Measurements from ENCODE around the gene RTN4R. TPM values are rescaled to one million over a fixed set of nuclear protein-coding genes. Genes with fewer than 3 reads are reported as not detected.
"Not testable (repeated sequence)": the region's sequence is repeated elsewhere in the genome, so short reads cannot be mapped to it uniquely, and the experiment has no call there.

RTN4R gene
- total and polyA plus RNA-seq, 2 experiments from 2014 or later = 5.2 to 5.3 TPM

GRCh38 chr22:20267441-20268278 is 458 bp downstream of the RTN4R start:
- DNase-seq (ENCODE audit: low read depth in 1 of 2, low spot score in 1 of 2) = peak in 1 of 2 donors; percentile 34
- Histone ChIP-seq H3K9me3 (ENCODE audit: low read depth) (no peaks in the 10 kb centered on the region), H3K27ac (no peak overlapping the region), H3K27me3 (peaks cover 9% of the 10 kb centered on the region), H3K36me3 (no peaks in the 10 kb centered on the region), H3K4me1 (ENCODE audit: low read depth) (no peaks in the 10 kb centered on the region), H3K4me3 (peak overlapping the region; percentile 56)
- no peak for TF ChIP-seq CTCF (IDR thresholded peaks at IDR 0.05; ENCODE audit: low read depth, low read length)

GRCh38 chr22:20266667-20267440 is 1.3 kb downstream of the RTN4R start:
- not testable (repeated sequence) for H3K36me3 ChIP-seq; H3K4me3 ChIP-seq; H3K27ac ChIP-seq; H3K27me3 ChIP-seq; DNase-seq (ENCODE audit: low read depth in 1 of 2, low spot score in 1 of 2); H3K9me3 ChIP-seq (ENCODE audit: low read depth); H3K4me1 ChIP-seq (ENCODE audit: low read depth)

- H3K4me3 ChIP-seq; H3K27ac ChIP-seq; H3K4me1 ChIP-seq (ENCODE audit: low read depth); H3K9me3 ChIP-seq (ENCODE audit: low read depth); DNase-seq (ENCODE audit: low read depth in 1 of 2, low spot score in 1 of 2); H3K36me3 ChIP-seq; H3K27me3 ChIP-seq: not testable (repeated sequence)
Measured at GRCh38 chr22:20265772-20266666, 2.1 kb downstream of the RTN4R start.

DNA sequence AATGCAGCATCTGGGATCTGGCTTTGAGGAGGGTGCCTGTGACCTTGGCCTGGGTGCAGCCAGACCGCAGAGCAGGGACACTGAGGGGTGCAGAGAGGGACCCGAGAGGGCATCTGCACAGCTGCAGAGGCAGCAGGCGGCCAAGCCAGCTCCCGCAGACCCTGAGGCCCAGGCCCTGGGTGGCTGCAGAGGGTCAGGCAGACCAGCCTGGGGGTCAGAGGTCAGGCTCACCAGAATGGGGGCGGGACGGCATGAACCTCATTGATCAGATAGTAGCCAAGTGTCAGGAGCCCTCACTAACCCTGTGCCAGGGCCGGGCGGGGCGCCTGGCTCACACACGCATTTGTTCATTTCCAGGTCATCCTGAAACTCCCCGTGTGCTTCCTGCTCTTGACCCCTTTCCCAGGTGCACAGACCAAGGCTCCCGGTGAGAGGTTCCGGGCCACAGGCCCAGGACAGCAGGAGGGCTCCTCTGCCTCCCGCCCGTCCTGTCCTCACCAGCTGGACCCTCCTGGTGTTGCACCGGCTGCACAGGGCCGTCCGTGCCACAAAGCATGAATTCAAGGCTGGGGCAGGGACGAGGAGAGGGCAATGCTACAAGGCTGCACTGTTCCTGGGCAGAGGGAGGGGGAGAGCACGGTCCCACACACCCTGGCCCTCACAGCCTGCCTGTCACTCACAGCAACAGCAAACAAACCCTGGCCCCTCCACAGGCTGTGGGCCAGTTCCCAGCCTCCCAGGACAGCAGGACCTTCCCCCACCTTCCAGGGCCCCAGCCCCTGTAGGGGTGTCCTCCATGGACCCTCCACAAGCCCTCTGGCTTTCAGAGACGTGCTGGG is 3.3 kb downstream of the RTN4R start:
- H3K4me1 ChIP-seq (ENCODE audit: low read depth) = no peaks in the 10 kb centered on the region

DNA sequence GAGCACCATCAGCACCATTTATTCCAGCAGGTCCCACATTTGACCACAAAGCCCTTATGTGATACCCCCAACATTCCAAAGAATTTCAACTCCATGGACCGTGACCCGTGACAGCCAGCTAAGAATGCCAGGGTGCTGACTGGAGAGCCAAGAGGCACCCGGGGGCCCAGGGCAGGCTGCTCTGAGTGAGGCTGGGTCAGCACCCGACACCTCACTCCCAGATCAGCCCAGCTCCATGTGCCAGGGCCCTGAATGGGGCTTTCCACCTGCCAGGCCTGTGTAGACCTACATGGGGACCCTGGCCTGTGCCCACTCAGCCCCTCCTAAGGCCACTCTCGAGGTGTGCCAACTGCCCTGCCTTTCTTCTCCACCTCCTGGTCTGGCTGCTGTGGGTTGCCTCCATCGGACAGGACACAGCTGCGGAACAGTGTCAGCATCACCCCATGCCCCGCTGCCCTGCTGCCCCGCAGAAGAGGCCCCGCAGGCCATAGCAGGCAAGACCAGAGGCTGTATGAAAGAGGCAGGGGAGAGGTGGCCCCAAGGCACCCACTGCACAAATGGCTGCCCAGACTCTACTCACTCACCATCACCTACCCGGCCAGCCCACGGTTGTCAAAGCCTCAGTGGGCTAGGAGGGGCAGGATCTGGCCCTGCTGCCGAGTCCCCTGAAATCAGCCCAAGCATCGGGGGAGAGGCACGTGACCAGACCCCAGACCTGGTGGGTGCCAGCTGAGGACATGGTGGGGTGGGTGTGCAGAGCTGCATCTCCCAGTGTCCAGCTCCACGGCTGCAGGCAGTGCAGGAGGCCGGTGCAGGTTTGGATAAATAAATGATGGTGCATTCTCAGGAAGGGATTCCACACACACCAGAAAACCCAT is 4.5 kb downstream of the RTN4R start:
- not testable (repeated sequence) for H3K27me3 ChIP-seq; H3K4me1 ChIP-seq (ENCODE audit: low read depth); H3K4me3 ChIP-seq; H3K27ac ChIP-seq; H3K36me3 ChIP-seq; DNase-seq (ENCODE audit: low read depth in 1 of 2, low spot score in 1 of 2); H3K9me3 ChIP-seq (ENCODE audit: low read depth)

More for the DNA sequence above, 3.3 kb downstream of the RTN4R start:
- Histone ChIP-seq H3K27ac (no peak overlapping the region), H3K27me3 (peaks cover 9% of the 10 kb centered on the region), H3K36me3 (no peaks in the 10 kb centered on the region), H3K9me3 (ENCODE audit: low read depth) (no peaks in the 10 kb centered on the region), H3K4me3 (no peak overlapping the region)
- TF ChIP-seq CTCF (IDR thresholded peaks at IDR 0.05; ENCODE audit: low read depth, low read length) = no peak
- no peak for DNase-seq (ENCODE audit: low read depth in 1 of 2, low spot score in 1 of 2)

DNA sequence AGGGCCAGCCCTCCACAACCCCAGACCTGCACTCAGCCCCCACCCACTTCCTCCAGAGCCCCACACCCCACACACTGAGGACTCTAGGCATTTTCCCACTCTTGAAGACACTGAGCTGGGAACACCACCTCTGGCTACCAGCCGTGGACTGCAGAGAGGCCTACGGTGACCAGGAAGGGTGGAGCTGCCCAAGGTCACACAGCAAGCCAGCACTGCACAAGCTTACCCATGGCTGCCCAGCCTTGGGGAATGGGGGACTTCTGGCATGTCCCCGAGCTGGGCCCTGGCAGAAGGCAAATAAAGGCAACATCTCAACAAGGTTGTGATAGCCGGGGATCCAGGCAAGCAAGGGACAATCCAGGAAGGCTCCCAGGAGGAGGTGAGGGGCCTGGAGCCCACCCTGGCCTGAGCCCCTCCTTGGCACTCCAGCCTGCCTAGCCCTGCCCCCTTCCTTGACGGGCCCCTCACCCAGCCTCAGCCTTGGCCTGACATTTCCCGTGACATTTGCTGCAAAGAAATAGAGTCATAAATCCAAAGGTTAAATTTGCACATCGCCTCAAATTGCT is 5.5 kb downstream of the RTN4R start:
- Histone ChIP-seq H3K9me3 (ENCODE audit: low read depth) (no peaks in the 10 kb centered on the region), H3K27me3 (peaks cover 7% of the 10 kb centered on the region), H3K4me3 (no peak overlapping the region), H3K36me3 (no peaks in the 10 kb centered on the region), H3K27ac (no peak overlapping the region), H3K4me1 (ENCODE audit: low read depth) (no peaks in the 10 kb centered on the region)
- DNase-seq (ENCODE audit: low read depth in 1 of 2, low spot score in 1 of 2) = no peak
- no peak for TF ChIP-seq CTCF (IDR thresholded peaks at IDR 0.05; ENCODE audit: low read depth, low read length)
